RWPE2 (cell line): Measurements from ENCODE around the gene MEIOB.
"Not testable (repeated sequence)": the region's sequence is repeated elsewhere in the genome, so short reads cannot be mapped to it uniquely, and the experiment has no call there.

Experiments
- ATAC-seq: fragments of 200-7000 bp; cut with Tn5 transposase; 3 replicates; pipeline ENCODE4 v1.9.1; 2021; ENCODE audit warnings: low read depth
- DNase-seq: peaks from one replicate; pipeline ENCODE4 v3.0.0-alpha.2; 2020; ENCODE audit warnings: low spot score
- H3K27ac ChIP-seq: fragments of 450-650 bp; 2 replicates; pipeline ENCODE4 v1.5.1; 2017; ENCODE audit warnings: mild to moderate bottlenecking; ENCODE audit not compliant: poor library complexity, severe bottlenecking
- H3K27me3 ChIP-seq: fragments of 250-450 bp; sonication (Bioruptor Pico); 2 replicates; pipeline ENCODE4 v1.5.1; 2021; ENCODE audit warnings: mild to moderate bottlenecking, moderate library complexity; ENCODE audit not compliant: insufficient read depth, poor library complexity, severe bottlenecking
- H3K36me3 ChIP-seq: fragments of 250-450 bp; sonication (Bioruptor Pico); 2 replicates; pipeline ENCODE4 v1.5.1; 2020; ENCODE audit warnings: low read depth, mild to moderate bottlenecking, moderate library complexity
- H3K4me1 ChIP-seq: fragments of 250-450 bp; sonication (Bioruptor Pico); 2 replicates; pipeline ENCODE4 v1.5.1; 2021; ENCODE audit warnings: mild to moderate bottlenecking, moderate library complexity; ENCODE audit not compliant: insufficient read depth, poor library complexity, severe bottlenecking
- H3K4me3 ChIP-seq: fragments of 250-450 bp; sonication (Bioruptor Pico); 2 replicates; pipeline ENCODE4 v1.5.1; 2021; ENCODE audit warnings: mild to moderate bottlenecking, moderate library complexity; ENCODE audit not compliant: severe bottlenecking
- H3K9me3 ChIP-seq: fragments of 250-450 bp; sonication (Bioruptor Pico); 2 replicates; pipeline ENCODE4 v1.5.1; 2021; ENCODE audit warnings: mild to moderate bottlenecking, moderate library complexity; ENCODE audit not compliant: severe bottlenecking
- CTCF ChIP-seq: fragments of 450-650 bp; IDR thresholded peaks from one replicate; pipeline ENCODE4 v1.5.1; 2017; ENCODE audit warnings: mild to moderate bottlenecking, moderate library complexity; ENCODE audit not compliant: poor library complexity, severe bottlenecking

Gene MEIOB

GRCh38 chr16:1878256-1878655 is 6.3 kb upstream of the MEIOB start:
- ATAC-seq (no peak), DNase-seq (no peak)
- no peaks in the 10 kb centered on the region for H3K27me3 ChIP-seq
- no peaks in the 10 kb centered on the region for H3K4me1 ChIP-seq
- no peak overlapping the region for H3K27ac ChIP-seq
- TF ChIP-seq CTCF, result no peak
- H3K4me3 ChIP-seq, result no peak overlapping the region
- H3K36me3 ChIP-seq, result no peaks in the 10 kb centered on the region
- no peaks in the 10 kb centered on the region for H3K9me3 ChIP-seq

GRCh38 chr16:1877804-1878203 is 5.8 kb upstream of the MEIOB start:
- no peak overlapping the region for H3K4me3 ChIP-seq
- no peak overlapping the region for H3K27ac ChIP-seq
- no peaks in the 10 kb centered on the region for H3K9me3 ChIP-seq
- DNase-seq (no peak), ATAC-seq (no peak)
- TF ChIP-seq CTCF, result no peak
- no peaks in the 10 kb centered on the region for H3K27me3 ChIP-seq
- H3K36me3 ChIP-seq, result no peaks in the 10 kb centered on the region
- no peaks in the 10 kb centered on the region for H3K4me1 ChIP-seq

GRCh38 chr16:1877089-1877488 is 5.1 kb upstream of the MEIOB start:
- no peak for TF ChIP-seq CTCF
- ATAC-seq, result no peak
- H3K4me3 ChIP-seq, result no peak overlapping the region
- no peaks in the 10 kb centered on the region for H3K27me3 ChIP-seq
- no peaks in the 10 kb centered on the region for H3K4me1 ChIP-seq
- no peaks in the 10 kb centered on the region for H3K36me3 ChIP-seq
- H3K9me3 ChIP-seq, result no peaks in the 10 kb centered on the region
- H3K27ac ChIP-seq, result no peak overlapping the region
- DNase-seq, result no peak

GRCh38 chr16:1876468-1876867 is 4.5 kb upstream of the MEIOB start:
- no peak for DNase-seq
- TF ChIP-seq CTCF, result no peak
- Histone ChIP-seq H3K4me3 (no peak overlapping the region), H3K4me1 (no peaks in the 10 kb centered on the region), H3K27me3 (no peaks in the 10 kb centered on the region), H3K27ac (no peak overlapping the region), H3K9me3 (no peaks in the 10 kb centered on the region), H3K36me3 (no peaks in the 10 kb centered on the region)
- ATAC-seq, result no peak

GRCh38 chr16:1876066-1876465 is 4.1 kb upstream of the MEIOB start:
- H3K36me3 ChIP-seq, H3K27me3 ChIP-seq, H3K4me3 ChIP-seq, H3K9me3 ChIP-seq, ATAC-seq, H3K27ac ChIP-seq, H3K4me1 ChIP-seq, DNase-seq: not testable (repeated sequence)
